NCI-H187 treated with DMSO at 0.1 percent for 48 hours (cell line): ENCODE measurements around the gene PLXND1.
A peak's percentile ranks its signal among the peaks of the same experiment; 100 is the strongest.
"Not testable (repeated sequence)": the region's sequence is repeated elsewhere in the genome, so short reads cannot be mapped to it uniquely, and the experiment has no call there.

Experiments
- DNase-seq: peaks from one replicate; lab custom pipeline; 2025; lab: John Stamatoyannopoulos, UW

The PLXND1 gene

GRCh38 chr3:129606636-129607390 lies at the start of gene PLXND1:
Gene PLXND1 (minus strand): TSS chr3:129606676. CDS start chr3:129606639, 37 bp downstream.
- DNase-seq, result no peak

- no peak for DNase-seq
These were observed 48.8 kb upstream of the PLXND1 start for GRCh38 chr3:129655291-129655700.

GRCh38 chr3:129654131-129654530 lies 47.7 kb upstream of the PLXND1 start:
- DNase-seq, result no peak

GRCh38 chr3:129653019-129653418 lies 46.5 kb upstream of the PLXND1 start:
- DNase-seq, result no peak

- no peak for DNase-seq
These were observed 45.1 kb upstream of the PLXND1 start for GRCh38 chr3:129651435-129652202.

GRCh38 chr3:129650256-129650872 lies 43.9 kb upstream of the PLXND1 start:
- no peak for DNase-seq

- no peak for DNase-seq
These were observed 41.9 kb upstream of the PLXND1 start for GRCh38 chr3:129648391-129648790.

GRCh38 chr3:129645286-129645685 lies 38.8 kb upstream of the PLXND1 start:
- no peak for DNase-seq

- DNase-seq, result no peak
These were observed 38.4 kb upstream of the PLXND1 start for GRCh38 chr3:129644836-129645235.

- not testable (repeated sequence) for DNase-seq
These were observed 35.2 kb upstream of the PLXND1 start for GRCh38 chr3:129641567-129642260.

- not testable (repeated sequence) for DNase-seq
These were observed 34.5 kb upstream of the PLXND1 start for GRCh38 chr3:129640985-129641384.

GRCh38 chr3:129638481-129638880 lies 32.0 kb upstream of the PLXND1 start:
- no peak for DNase-seq

- DNase-seq, result no peak
These were observed 29.6 kb upstream of the PLXND1 start for GRCh38 chr3:129636082-129636481.

- no peak for DNase-seq
These were observed 29.2 kb upstream of the PLXND1 start for GRCh38 chr3:129635656-129636055.

GRCh38 chr3:129633751-129634481 lies 27.4 kb upstream of the PLXND1 start:
- no peak for DNase-seq

- DNase-seq, result no peak
These were observed 26.5 kb upstream of the PLXND1 start for GRCh38 chr3:129632977-129633376.

- no peak for DNase-seq
These were observed 26.1 kb upstream of the PLXND1 start for GRCh38 chr3:129632556-129632955.

GRCh38 chr3:129632056-129632455 lies 25.6 kb upstream of the PLXND1 start:
- DNase-seq, result no peak

- DNase-seq, result no peak
These were observed 22.5 kb upstream of the PLXND1 start for GRCh38 chr3:129629011-129629410.

GRCh38 chr3:129628169-129628522 lies 21.7 kb upstream of the PLXND1 start:
- DNase-seq, result no peak

- DNase-seq, result peak; percentile 55
These were observed 21.1 kb upstream of the PLXND1 start for GRCh38 chr3:129627350-129628168.
